Hematopoietic multipotent progenitor cell treated with erythropoietin and hydrocortisone succinate and interleukin-3 and kit ligand, for 8 days (in vitro differentiated cells): ENCODE results near the gene PCCB.
"Not testable (repeated sequence)": the region's sequence is repeated elsewhere in the genome, so short reads cannot be mapped to it uniquely, and the experiment has no call there.

Experiments used
- DNase-seq: peaks from one replicate; pipeline ENCODE4 v3.0.0-alpha.2; 2015

PCCB gene

DNA sequence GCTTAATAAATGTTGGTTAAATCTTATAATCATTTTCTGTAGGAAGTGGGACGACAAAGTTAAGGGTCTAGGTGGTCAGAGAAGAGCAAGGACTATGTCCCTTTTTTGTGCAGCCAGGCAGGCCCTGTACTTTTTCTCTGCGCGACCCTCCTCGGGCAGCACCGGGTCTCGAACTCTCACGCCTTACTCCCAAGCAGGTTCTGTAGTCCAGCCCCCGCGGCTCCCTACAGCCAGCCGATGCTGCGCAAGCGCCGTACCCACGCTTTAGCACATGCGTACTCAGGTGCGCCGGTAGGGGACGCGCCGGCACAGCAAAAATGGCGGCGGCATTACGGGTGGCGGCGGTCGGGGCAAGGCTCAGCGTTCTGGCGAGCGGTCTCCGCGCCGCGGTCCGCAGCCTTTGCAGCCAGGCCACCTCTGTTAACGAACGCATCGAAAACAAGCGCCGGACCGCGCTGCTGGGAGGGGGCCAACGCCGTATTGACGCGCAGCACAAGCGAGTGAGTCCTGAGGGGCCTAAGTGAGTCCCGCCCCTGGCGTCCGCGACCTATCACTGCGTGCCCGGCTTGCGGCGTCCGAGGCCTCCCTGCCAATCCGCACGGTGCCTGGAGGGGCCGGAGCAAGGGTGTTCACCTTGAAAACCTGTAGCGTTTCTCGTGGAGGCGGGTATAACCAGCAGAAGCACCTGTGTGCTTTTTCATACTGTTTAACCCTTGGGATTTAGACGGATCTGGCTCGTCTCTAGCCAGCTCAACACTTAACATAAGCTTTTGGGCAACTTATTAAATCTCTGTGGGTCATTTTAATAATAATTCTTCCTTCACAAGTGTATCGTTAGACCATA, at the start of gene PCCB:
Gene PCCB, plus strand, starts transcription at position 282 of the 844 bp plus-strand sequence. Its CDS starts 36 bp downstream, at position 318.
- DNase-seq, result peak; percentile 96

DNA sequence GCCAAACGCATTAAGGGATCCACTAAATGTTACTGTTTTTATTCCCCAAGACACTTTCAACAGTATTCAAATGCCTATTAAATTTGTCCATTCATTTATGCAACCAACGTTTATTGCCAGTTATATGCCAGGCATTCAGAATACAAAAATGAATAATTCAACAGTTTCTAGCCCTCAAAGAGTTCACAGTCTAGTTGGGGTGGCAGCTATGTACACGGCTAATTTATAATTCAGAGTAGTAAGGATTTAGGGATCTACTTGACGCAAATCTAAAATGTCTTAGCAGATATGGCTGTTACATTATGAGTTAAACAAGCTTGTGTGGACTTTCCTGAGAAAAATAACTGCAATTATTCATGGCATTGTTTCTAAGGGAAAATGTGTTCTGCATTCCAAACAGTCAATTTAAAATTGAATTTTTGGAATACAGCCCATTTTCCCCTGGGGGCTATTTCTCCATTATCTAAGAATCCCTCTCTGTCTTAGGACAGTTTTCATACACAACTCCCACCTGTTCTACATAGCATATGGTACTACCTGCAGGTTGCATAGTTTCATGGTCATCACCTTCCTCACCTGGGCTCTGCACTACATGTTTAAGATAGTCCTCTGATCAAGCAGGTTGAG, 42.5 kb upstream of the PCCB start:
- no peak for DNase-seq

GRCh38 chr3:136209921-136210320, 40.2 kb upstream of the PCCB start:
- DNase-seq, result no peak

GRCh38 chr3:136211547-136211946, 38.6 kb upstream of the PCCB start:
- no peak for DNase-seq

- DNase-seq, result not testable (repeated sequence)
Measured at GRCh38 chr3:136222746-136223145, 27.4 kb upstream of the PCCB start.

- DNase-seq, result no peak
Measured at GRCh38 chr3:136232413-136232812, 17.7 kb upstream of the PCCB start.

GRCh38 chr3:136235545-136235944, 14.6 kb upstream of the PCCB start:
- DNase-seq, result no peak

DNA sequence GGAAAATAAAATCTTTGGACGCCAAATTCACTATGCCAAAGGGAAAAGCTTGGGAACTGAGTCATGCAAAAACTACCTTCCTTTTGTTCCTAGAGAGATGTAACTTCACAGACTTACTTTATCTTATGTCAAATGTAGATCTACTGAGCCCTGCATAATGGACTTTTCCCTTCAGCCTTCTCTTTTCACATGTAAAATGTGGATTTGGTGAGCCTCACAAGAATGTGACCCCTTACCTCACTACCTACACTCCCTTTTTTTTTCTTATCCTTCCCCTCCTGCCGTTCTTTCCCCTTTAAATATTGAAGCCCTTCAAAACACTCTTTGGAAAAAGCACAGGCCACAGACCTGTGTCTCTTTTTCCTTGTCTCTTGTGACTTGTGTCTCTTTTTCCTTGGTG, 14.0 kb upstream of the PCCB start:
- no peak for DNase-seq

DNA sequence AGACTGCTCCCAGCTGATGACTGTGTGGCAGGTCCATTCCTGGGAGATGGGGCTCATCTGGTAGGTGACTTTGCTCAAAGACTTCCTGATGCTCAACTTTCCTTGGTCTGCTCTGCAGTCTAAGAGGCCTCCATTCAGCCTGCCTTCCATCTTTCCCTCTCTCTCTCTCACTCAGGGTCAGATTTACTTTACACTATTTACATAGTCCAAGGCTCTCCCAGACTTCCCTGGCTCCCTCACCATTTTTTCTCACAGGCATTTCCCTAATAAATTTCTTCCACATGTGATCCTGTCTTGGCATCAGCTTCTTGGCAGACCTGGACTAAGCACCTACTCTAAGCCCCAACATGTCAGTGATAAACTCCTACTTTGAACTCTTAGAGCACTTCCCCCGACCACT, 13.0 kb upstream of the PCCB start:
- no peak for DNase-seq

DNA sequence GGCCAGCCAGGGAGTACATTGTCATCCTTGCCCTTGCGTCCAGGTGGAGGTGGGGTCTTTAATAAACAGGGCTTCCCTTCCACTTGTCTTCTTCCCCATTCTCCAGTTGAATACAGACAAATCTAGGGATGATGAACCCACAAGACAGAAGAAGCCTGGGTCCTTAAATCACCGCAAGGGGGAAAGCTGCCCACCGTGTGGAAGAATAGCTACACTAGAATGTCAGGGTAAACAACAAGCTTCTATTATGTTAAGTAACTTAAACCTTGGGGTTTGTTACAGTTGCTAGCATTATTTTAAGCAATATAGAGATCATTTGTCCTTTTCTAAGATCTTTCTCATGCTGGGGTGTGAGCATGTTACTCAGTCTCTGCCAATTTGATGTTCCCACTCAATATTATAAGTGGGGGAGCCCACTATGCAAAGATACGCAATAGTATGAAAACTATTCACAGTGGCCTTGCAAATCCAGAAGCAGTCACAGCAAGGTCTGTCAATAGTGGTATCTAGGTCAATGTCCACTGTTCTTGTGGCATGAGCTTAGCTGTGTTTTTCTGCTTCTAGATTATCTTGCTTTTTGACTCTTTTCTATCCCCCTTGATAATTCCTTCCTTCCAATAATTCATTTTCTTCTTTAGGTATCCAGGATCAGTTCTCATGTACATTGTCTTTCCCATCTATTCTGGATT, 12.0 kb upstream of the PCCB start:
- DNase-seq, result no peak

GRCh38 chr3:136239094-136239493, 11.0 kb upstream of the PCCB start:
- DNase-seq, result no peak

- no peak for DNase-seq
Measured at GRCh38 chr3:136245691-136246090, 4.4 kb upstream of the PCCB start.

DNA sequence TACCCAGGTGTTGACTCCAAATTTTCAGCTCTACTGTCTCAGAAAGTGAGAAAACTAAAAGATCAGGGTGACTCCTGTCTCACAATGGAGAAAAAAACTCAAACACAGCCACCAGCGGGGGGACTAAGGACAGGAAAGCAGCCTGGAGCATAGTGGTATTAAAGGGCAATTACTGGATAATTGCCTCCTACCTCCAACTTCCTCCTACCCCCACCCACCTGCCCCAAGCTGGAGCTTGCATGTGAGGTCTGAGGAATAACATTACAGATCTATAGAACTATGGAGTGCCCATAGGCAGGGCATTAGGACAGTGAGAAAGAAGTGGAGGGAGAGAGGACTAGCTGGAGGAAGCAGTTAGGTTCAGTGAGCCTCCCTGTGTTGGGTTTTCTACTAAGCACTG, 2.7 kb upstream of the PCCB start:
- DNase-seq, result no peak

GRCh38 chr3:136247855-136248590, 2.1 kb upstream of the PCCB start:
- DNase-seq, result no peak

GRCh38 chr3:136249091-136249490, 1.0 kb upstream of the PCCB start:
- no peak for DNase-seq

DNA sequence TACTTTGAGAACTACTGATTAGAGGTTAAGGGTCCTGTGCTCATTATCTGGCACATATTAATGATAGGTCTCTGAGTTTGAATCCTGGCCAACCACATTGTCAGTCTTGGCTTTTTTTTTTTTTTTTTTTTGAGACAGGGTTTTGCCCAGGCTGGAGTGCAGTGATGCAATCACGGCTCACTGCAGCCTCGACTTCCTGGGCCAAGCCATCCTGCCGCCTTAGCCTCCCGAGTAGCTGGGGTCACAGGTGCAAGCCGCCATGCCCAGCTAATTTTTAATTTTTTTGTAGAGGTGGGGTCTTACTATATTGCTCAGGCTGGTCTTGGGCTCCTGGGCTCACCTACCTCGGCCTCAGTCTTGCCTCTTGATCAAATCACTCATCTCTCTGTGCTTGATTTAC, 547 bp upstream of the PCCB start:
- DNase-seq, result peak; percentile 21

DNA sequence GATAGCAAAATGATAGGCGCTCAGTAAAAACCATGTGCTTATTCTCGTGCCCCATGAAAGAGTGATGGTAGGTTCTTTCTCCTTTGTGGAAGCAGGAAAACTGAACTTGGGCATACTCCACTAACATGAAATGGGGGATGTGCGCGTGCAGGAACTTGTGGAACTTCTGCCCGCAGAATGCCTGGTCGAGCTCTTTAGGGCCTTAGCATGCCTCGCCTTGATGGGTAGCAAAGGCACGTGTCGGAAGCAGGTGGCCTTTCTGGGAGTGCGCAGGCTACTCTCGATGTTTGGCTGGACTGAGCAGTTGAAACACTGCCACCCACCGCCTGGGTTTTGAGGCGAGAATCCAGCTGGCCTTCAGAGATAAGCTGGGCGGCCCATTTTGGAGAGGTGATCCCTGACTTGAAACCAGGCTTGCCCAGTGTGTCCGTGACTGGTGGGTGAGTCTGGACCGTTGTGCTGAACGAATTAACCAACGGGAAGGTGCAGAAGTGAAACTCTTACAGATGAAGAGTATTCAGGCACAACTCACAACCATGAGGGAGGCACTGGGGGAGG, 842 bp downstream of the PCCB start:
- DNase-seq, result peak; percentile 98

- no peak for DNase-seq
Measured at GRCh38 chr3:136251511-136251910, 1.4 kb downstream of the PCCB start.

- no peak for DNase-seq
Measured at GRCh38 chr3:136255672-136256406, 5.7 kb downstream of the PCCB start.

DNA sequence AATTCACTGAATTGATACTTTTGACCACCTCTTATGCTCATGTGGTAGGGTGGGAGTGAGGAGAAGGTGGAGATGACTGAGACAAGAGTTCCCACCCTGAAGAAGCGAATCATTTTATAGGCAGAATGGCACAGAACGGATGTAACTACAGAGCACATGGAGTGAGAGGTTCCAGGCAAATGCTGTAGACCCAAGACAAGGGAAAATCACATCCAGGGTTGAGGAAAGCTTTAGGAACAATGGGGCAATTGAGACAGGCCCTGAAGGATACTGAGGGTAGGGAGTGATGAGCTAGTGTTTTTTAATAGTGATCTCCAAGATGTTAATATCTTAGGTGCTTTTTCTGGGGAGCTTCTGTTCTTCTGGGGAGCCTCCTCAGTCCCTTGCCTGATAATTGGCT, 8.1 kb downstream of the PCCB start:
- no peak for DNase-seq

- DNase-seq, result no peak
Measured at GRCh38 chr3:136261826-136262225, 11.7 kb downstream of the PCCB start.

GRCh38 chr3:136262559-136262958, 12.4 kb downstream of the PCCB start:
- DNase-seq, result no peak
